ENCODE measurements around the gene KRTAP10-5.
"Not testable (repeated sequence)": the region's sequence is repeated elsewhere in the genome, so short reads cannot be mapped to it uniquely, and the experiment has no call there.

The KRTAP10-5 gene

DNA sequence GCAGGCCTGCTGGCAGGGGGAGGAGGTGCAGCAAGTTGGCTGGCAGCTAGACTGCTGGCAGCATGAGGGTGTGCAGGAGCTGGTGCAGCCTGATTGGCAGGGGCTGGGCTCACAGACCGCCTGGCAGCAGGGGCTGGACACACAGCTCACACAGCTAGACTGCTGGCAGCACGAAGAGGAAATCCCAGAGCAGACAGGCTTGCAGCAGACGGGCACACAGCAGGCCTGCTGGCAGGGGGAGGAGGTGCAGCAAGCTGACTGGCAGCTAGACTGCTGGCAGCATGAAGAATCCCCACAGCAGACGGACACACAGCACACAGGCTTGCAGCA is 11.4 kb upstream of the KRTAP10-5 start:
- in situ Hi-C loops (cut with HindIII; ENCODE audit: low sequenced_read_pairs): not testable (repeated sequence)

DNA sequence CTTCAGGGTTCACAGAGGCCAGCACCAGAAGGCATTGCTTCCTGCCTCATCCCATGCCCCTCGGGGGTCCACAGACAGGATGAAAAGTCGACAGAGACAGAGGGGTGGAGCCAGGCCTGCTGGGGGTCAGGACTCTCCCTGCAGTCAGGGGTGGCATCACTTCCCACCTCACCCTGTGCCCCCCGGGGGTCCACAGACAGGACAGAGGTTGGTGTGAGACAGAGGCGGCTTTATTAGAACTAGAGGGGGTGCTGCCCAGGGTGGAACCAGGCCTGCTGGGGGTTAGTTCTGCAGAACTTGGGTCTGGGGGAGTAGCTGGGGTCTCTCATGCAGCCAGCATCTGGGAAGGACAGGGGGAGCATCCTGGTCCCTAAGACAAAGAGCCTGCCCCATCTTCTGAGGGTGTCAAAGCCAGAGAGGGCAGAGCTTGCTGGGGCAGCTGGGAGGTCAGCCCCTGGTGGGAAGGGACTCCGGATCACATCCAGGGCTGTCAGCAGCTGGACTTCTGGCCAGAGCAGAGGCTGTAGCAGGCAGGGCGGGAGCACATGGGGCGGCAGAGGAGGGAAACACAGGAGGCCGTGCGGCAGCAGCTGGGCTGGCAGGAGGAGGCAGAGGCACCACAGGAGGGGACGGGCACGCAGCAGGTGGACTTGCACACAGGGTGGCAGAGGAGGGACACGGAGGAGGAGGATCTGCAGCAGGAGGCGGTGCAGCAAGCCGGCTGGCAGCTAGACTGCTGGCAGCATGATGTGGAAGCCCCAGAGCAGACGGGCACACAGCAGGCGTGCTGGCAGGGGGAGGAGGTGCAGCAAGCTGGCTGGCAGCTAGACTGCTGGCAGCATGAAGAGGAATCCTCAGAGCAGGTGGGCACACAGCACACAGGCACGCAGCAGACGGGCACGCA is 10.7 kb upstream of the KRTAP10-5 start:
- in situ Hi-C loops (cut with HindIII; ENCODE audit: low sequenced_read_pairs): not testable (repeated sequence)

DNA sequence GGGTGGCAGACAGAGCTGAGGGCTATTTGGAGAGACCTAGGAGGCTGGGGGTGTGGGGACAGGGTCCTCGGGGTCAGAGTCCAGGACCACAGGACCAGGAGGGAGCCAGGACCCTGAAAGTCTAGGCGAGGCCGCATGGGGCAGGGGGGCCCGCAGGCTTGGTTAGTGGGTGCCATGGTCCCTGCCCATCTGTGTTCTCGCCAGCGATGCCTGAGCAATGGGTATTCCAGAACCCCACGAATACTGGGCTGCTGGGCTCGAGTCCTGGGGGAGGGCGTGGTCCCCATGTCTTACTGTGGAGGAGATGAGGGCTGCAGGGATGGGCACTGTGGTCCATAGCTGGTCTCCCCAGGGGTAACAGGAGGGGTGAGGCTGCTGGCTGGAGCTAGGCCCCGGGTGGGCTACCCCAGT is 9.9 kb upstream of the KRTAP10-5 start:
- in situ Hi-C loops (cut with HindIII; ENCODE audit: low sequenced_read_pairs): no loop called here

DNA sequence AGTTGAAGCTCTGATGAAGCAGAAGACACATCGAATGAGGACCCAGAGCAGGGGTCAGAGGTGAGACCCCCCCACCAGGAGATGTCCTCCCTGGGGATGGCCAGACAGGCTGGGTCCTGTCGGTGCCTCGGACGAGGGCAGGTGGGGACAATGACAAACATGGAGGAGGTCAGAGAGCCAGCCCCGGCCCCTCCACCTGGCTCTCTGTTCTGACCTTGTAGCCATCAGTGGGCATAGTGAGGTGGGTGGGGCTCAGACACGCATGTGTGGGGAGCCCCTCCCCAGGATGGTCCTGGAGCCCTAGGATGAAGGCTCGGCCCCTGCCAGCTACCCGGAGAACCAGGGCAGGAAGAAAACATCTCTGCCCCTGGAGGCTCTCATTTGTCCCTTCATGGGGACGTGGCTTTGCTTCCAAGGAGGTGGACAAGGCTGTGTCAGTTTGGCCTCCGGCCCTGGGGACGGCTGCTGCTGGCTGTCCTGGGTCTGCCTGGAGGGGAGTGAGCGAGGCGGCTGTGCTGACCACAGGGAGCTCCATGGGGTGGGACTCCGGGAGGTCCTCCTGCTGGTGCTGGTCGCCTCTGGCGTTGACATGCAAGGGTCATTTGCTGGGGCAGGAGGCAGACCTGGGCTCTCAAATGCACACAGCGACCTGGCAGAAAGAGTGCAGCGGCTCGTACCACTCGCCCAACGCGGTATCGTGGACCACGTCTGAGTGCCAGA is 9.3 kb upstream of the KRTAP10-5 start:
- in situ Hi-C loops (cut with HindIII; ENCODE audit: low sequenced_read_pairs): no loop called here

DNA sequence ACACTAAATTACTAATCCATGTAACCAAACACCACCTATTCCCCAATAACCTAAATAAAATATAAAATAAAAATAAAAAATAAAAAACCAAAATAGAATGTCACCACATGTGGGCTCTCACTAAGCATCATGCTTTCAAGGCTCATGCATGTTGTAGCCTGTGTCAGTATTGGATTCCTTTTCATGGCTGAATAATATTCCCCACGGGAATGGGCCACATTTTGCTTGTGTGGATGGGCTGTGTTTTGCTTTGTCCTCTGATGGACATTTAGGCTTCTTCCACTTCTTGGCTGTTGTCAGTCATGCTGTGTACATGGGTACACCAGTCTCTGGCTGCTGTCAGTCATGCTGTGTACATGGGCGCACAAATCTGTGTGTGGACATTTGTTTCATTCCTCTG is 8.7 kb upstream of the KRTAP10-5 start:
- in situ Hi-C loops (cut with HindIII; ENCODE audit: low sequenced_read_pairs): no loop called here

DNA sequence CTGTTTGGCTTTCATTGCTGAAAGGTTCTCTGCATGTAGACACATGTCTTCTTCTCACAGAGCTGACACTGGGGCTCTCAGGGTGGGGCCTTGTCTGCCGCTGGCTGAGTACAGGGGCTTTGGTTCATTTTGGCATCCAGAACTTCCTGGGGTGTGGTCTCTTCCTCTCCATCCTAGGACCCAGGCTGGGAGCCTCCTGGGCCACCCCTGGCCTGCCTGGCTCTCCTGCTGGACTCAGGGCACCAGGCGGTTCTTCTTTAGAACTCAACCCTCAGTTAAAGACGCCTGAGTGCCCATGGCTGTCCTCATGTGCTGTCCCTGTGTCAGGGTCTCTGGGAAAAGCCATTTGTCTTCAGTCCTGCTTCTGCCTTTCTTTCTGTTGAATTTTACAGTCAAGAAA is 5.5 kb upstream of the KRTAP10-5 start:
- in situ Hi-C loops (cut with HindIII; ENCODE audit: low sequenced_read_pairs): no loop called here

DNA sequence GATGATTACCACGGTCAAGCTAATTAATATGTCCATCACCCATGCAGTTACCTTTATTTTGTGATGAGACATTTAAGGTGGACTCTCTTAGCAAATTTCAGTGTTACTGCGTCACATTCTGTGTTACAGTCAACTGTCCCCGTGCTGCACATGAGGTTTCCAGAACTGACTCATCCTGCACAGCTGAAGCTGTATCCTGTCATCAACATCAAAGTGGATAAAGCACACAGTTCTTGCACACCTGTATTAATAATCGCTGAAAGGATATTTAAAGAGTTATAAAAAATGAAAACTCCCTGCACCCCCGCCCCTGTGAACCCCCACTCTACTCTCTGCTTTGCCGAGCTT is 3.4 kb upstream of the KRTAP10-5 start:
- in situ Hi-C loops (cut with HindIII; ENCODE audit: low sequenced_read_pairs): no loop called here

DNA sequence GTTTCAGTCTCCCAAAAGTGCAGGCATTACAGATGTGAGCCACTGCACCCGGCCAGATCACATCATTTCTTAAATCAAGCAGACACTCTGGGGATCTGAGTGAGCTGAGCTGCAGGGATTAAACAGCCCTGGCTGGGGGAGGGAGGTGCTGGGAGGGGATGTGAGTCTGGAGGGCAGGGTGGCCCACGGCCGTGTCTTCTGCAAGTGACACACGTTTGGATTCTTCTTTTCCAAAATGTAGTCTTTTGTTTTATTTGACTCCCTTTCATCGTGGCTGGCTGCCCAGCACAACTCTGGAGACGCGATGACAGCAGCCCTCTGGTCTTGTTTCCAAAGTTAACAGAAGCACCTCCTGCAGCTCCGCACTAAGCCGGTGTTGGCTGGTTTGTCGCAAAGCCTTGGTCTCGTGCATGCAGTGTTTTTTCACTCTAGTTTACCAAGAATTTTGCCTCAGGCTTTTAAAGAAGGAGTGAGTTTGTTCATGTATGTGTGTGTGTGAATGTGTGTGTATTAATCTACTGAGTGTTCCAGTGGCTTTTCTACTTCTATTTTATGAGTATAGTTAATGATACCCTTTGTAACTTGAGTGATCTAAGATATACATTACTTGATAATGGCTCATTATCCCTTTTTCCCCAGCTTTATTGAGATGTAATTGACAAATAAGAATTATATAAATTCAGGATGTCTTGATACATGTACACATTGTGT is 2.8 kb upstream of the KRTAP10-5 start:
- in situ Hi-C loops (cut with HindIII; ENCODE audit: low sequenced_read_pairs): no loop called here

DNA sequence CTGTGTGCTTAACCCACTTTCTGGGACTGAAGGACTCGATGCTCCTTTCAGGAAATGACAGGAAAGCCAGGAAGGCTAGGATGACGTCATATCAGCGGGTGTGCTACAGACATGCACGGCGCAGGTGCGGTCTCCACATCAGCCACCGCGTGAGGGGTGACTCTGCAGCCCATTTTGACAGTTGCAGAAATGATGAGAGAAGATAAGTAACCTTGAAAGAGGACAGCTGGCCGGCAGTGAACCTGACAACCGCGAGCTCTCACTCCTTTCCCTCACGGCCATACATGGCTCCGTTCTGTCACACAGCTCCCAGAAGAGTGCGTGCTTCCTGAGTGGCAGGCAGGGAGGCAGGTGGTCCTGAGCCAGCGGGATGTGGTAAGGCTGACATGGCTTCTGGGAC is 1.7 kb upstream of the KRTAP10-5 start:
- in situ Hi-C loops (cut with HindIII; ENCODE audit: low sequenced_read_pairs): no loop called here

DNA sequence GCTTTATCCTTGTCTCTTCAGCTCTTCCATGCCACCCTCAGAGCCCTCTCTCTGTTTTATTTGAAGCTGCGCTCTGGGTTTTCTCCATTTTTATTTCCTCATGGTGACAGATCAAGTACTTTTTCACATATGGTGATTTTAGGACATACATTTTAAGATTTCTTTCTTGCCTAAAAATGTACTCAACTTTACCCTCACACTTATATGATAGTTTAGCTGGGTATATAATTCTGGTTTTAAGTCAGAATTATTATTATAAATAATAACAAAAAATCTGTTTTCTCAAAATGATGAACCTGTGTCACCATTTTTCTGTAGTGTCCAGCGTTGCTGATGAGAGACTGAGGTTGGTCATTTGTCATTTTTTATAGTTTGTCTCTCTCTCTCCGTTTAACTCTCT is 754 bp upstream of the KRTAP10-5 start:
- in situ Hi-C loops (cut with HindIII; ENCODE audit: low sequenced_read_pairs): no loop called here

DNA sequence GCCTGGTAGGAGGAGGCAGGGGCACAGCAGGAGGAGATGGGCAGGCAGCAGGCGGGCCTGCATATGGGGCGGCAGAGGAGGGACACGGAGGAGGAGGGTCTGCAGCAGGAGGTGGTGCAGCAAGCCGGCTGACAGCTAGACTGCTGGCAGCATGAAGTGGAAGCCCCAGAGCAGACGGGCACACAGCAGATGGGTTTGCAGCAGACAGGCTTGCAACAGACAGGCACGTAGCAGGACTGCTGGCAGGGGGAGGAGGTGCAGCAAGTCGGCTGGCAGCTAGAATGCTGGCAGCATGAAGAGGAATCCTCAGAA is 615 bp downstream of the KRTAP10-5 start:
- in situ Hi-C loops (cut with HindIII; ENCODE audit: low sequenced_read_pairs): no loop called here

DNA sequence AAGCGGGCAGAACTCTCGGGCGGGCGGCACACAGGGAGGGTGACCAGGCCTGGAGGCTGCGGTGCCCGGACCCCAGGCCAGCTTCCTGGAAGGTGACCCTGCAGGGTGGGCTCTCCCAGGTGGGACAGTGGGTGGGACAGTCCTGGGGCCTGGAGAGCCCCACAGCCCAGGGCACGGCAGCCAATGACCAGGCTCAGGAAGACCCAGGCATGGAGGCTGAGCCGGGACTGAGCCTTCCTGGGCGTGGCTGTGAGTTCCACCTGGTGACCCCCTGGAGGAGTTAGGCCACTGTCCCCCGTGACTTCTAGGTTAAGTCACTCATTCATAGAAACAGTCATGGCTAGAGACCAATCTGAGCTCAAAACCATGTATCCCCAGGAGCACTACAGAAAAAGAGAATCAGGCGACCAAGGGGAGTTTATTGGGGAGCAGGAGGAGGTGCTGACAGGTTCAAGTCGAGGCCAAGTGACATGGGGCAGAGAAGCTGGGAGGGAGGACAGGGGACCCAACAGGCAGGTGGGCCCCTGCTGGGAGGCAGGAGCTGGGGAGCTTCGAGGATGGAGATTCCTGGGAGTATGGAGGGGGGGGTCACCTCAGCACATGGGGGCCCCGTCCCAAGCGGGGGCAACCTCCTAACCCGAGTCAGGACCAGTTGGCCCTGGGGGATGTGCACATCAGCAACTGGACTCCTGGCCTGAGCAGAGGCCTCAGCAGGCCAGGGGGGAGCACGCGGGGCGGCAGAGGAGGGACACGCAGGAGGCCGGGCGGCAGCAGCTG is 1.2 kb downstream of the KRTAP10-5 start:
- in situ Hi-C loops (cut with HindIII; ENCODE audit: low sequenced_read_pairs): no loop called here

DNA sequence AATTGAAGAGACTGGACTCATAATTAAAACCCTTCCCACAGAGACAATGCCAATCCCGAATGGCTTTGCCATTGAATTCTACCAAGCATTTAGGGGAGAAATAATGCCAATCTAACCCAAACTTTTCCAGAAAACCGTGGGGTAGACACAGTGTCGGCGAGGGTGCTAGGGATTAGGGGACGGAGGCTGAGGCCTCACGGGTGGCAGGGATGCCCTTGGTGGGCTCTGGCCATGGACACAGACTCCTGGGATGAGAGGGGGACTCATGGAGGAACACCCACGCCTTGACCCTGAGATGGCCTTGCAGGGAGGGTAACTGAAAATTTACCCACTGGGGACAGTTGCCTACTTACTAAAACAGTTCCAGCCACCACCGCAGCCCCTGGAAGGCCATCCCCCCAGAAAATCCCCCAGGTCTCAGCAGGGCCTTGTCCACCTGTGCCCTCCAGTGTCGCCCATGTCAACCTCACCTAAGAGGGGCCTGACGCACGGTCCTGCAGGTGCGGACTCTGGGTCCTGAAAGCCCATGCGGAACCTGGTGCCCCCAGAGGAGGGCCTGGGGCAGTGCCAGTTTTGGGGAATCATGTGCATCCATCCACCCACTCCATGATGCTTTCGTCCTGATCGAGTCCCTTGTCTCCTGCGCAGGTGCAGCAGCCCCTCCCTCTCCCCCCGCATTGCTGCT is 1.9 kb downstream of the KRTAP10-5 start:
- in situ Hi-C loops (cut with HindIII; ENCODE audit: low sequenced_read_pairs): no loop called here

DNA sequence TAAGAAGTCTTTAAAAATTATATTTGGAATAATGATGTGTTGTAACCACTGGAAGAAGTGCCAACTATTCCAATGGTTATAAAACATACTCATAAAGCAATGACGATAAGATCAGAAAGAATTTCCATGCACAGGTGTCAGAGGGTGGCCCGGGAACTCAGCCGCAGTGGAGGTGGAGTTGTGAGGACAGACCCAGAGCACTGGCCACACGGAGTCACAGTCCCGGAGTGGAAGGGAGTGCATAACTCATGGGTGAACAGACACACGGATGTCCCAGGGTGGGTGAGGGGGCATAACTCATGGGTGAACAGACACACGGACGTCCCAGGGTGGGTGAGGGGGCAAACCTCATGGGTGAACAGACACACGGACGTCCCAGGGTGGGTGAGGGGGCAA is 4.4 kb downstream of the KRTAP10-5 start:
- in situ Hi-C loops (cut with HindIII; ENCODE audit: low sequenced_read_pairs): no loop called here

DNA sequence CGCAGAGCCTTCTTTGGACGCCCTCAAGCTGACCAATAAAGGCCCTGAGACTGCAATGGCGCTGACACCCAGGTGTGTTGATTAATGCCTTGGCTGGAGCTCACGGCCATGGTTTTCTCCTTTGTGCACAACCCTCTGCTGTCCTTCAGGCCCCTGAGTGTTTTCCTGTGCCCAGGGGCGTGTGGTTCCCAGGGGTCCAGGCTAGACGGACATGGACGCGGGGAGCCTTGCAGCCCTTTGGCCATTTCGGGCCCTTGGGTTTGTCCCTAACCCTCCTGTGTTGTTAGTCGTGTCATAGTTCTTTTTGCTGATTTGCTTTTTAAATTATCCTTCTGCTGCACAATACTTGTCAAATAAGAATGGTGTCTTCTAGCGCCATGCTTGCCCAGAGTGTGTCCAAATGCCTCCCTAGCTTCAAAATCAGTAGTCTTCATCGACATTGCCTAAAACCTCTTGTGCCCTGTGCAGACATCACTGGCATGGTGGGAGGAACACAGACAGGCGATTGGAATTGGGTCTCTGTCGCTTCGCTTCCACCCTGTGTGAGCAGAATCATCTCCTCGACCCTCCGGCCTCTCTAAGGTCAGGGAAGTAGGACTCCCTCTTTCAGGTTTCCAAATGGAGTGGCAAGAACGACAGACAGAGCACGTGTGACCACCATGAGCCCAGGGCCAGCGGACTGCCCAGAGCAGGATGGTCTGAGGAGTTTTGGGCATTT is 4.9 kb downstream of the KRTAP10-5 start:
- in situ Hi-C loops (cut with HindIII; ENCODE audit: low sequenced_read_pairs): no loop called here

DNA sequence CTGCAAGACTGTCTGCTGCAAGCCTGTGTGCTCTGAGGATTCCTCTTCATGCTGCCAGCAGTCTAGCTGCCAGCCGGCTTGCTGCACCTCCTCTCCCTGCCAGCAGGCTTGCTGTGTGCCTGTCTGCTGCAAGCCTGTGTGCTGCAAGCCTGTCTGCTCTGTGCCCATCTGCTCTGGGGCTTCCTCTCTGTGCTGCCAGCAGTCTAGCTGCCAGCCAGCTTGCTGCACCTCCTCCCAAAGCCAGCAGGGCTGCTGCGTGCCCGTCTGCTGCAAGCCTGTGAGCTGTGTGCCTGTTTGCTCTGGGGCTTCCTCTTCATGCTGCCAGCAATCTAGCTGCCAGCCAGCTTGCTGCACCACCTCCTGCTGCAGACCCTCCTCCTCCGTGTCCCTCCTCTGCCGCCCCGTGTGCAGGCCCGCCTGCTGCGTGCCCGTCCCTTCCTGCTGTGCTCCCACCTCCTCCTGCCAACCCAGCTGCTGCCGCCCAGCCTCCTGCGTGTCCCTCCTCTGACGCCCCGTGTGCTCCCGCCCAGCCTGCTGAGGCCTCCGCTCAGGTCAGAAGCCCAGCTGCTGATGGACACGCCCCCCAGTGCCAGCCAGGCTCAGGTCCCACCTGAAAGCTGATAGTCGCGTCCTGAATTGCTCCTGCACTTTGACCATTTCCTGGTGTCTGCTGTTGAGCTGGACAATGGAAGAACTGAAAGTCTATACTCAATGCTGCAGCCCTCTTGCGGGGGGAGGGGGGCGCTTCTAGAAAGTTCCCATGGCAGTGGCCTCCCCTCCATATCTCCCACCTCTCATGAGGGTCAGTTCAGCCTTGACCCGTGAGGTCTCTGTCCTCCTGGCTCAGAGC is 5.7 kb downstream of the KRTAP10-5 start:
- in situ Hi-C loops (cut with HindIII; ENCODE audit: low sequenced_read_pairs): no loop called here

DNA sequence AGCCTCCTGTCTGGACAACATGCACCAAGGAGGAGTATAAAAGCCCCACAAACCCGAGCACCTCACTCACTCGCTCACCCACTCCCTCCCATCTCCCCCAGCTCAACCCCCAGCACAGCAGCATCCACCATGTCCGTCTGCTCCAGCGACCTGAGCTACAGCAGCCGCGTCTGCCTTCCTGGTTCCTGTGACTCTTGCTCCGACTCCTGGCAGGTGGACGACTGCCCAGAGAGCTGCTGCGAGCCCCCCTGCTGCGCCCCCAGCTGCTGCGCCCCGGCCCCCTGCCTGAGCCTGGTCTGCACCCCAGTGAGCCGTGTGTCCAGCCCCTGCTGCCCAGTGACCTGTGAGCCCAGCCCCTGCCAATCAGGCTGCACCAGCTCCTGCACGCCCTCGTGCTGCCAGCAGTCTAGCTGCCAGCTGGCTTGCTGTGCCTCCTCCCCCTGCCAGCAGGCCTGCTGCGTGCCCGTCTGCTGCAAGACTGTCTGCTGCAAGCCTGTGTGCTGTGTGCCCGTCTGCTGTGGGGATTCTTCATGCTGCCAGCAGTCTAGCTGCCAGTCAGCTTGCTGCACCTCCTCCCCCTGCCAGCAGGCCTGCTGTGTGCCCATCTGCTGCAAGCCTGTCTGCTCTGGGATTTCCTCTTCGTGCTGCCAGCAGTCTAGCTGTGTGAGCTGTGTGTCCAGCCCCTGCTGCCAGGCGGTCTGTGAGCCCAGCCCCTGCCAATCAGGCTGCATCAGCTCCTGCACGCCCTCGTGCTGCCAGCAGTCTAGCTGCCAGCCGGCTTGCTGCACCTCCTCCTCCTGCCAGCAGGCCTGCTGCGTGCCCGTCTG is 6.6 kb downstream of the KRTAP10-5 start, which contains the start of gene KRTAP10-4:
TSS of gene KRTAP10-4 (plus strand) at position 100 of the 827 bp plus-strand sequence. CDS start at position 130, 30 bp downstream.
- in situ Hi-C loops (cut with HindIII; ENCODE audit: low sequenced_read_pairs): not testable (repeated sequence)

DNA sequence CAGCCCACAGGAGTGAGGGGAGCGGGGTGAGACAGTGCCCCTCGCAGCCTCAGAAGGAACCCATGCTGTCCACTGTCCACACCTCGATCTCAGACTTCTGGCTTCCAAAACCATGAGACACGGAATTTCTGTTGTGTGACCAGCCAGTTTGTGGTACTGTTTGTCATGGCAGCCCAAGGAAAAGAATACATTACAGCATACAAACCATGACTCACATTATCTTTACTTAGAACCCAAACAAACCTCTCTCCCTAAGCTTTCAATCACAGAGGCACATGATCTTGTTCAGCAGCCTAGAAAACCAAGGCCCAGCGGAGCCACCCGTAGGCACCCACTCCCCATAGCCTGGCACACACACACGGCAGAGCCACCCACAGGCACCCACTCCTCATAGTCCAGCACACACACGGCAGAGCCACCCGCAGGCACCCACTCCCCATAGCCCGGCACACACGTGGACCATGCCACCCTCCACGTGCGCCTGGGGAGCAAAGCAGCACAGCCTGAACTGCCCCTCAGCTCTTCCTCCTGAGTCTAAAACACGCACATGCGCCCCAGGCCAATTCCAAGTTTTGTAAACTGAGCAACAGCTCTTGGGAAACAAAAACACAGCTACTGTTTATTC is 7.3 kb downstream of the KRTAP10-5 start:
- in situ Hi-C loops (cut with HindIII; ENCODE audit: low sequenced_read_pairs): no loop called here
